GOT3 (cell line): Measurements from ENCODE around the gene DYNLL1.
"Not testable (repeated sequence)": the region's sequence is repeated elsewhere in the genome, so short reads cannot be mapped to it uniquely, and the experiment has no call there.

Experiments used
- DNase-seq: peaks from one replicate; lab custom pipeline; 2025; ENCODE audit warnings: mixed read lengths; lab: John Stamatoyannopoulos, UW

The DYNLL1 gene

DNA sequence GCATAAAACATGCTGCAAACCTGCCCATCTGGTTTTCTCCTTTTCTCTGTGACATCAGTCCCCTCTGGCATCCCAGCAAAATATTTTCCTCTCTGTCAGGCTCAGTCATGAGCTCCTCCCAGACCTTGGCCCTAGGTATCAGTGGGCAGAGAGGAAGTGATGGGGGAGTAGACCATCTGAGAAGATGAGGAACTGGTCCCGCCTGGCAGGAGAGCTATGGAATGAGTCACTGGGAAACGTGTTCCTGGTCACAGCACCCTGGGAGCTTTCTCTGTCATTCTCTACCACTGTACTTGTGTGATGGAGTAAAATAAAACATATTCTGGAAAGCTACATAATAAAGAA lies 21.3 kb upstream of the DYNLL1 start:
- DNase-seq = no peak

DNA sequence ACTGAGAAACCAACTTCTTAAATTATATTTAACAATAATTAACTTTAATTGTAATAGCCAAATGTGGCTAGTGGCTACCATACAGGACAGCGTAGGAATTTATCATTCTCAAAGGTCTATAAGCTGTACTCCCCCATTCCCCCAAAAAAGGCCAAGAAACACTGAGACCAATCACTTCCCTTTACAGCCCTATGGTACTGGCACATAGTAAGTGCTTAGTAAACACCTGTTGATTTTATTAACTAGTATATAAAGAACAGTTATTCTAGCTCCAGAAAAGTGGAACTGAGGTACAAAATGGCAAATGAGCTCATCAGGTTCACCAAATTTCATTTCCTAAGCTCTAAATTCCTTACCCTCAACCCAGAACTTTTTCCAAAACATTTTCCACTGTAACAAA lies 20.3 kb upstream of the DYNLL1 start:
- no peak for DNase-seq

DNA sequence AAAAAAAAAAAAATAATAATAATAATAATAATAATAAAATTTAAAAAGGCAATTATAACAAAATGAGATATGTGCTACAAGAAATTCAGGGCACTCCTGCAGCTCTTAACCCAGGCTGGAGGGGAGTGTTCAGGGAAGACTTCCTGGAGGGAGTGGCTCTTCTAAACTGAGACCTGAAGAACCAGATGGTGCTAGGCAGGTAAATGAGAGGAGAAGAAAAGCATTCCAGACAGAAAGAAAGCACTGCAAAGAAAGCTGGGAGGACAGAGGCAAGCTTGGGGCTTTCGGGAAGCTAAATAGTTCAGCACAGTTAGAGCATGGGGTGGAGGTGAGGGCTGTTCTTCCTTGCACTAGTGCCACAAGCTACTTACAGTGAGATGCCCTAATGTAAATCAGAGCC lies 16.5 kb upstream of the DYNLL1 start:
- no peak for DNase-seq

DNA sequence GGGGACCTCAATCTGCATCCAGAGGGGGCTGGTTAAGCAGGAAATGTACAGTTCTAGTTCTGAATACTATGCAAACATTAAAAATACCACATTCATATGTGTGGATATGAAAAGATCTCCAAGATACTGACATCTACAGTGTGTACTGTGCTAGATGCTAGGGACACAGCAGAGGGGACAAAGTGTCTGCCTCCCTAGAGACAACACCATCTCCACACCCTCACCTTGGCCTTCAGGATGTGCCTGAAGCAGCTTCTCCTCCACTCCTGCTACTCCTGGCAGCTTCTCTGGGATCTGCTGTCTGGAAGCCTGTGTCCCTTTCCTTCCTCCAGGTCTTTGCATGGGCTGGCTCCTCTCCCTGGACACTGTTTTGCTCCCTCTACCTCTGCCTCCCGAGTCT lies 15.7 kb upstream of the DYNLL1 start:
- no peak for DNase-seq

GRCh38 chr12:120481022-120481767 lies 14.7 kb upstream of the DYNLL1 start:
- no peak for DNase-seq

DNA sequence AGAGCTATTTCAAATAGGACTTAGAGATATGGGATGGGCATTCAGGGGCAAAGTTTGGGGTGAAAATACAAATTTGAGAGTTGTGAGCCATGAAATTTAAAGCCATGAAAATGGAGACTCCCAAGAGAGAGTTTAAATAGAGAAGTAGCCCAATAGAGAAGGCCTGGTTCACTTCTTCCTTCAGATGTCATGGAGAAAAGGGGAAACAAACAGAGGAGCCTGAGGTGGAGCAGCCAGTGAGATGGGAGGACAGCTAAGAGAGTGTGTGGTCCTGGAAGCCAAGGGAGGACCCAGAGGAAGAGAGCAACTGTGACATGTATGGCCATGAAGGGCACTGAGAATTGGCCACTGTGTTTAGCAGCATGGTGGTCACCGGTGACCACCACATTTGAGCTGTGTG lies 12.3 kb upstream of the DYNLL1 start:
- no peak for DNase-seq

DNA sequence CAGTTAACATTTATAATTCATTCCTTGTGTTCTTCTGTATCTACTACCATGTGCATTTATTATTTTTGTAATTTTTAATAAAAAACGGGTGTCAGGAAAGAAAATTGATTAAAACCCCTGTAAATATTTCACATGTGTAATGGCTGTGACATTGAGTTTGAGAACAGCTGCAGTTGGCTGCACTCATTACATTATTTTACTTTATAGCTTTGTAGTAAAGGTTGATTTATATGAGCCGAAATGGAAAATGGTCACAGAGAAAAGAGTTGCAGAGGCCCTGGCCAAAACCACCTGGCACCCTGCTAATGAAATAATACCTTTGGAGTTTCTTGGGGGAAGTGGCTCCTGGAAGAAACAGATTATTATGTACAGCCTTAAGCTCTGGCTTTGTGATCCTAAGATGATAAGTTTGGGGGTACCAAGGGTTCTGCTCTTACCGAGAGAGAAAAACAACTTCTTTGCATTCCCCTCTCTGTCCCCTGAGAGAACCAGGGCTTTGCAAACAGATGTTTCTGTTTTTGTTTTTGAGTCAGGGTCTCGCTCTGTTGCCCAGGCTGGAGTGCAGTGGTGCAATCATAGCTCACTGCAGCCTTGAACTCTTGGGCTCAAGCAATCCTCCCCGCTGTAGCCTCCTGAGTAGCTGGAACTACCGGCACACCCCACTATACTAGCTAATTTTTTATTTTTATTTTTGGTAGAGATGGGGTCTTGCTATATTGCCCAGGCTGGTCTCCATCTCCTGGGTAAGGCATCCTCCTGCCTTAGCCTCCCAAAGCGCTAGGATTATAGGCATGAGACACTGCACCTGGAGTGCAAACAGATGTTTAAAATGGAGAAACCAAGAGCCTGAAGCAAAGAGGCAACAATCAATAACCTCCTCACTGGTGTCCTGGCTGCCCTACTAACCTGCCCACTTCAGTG lies 9.7 kb upstream of the DYNLL1 start:
- DNase-seq = no peak

DNA sequence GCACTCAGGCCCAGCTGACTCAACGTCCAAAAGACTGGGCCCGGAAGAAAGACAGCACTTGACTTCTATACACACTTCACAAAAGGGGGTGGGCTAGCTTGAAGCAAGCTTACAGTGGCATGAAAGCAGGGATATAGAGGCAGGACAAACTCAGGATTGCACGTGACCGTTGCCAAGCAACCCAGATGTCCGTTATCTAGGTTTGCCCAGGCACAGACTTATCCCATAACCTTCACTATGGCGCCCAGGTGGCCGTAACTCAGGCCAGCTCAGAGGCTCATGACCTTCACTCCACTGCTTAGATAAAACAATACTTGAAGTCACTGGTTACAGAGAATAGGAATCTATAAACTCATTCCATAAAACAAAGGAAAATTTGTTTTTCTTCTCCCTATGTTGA lies 8.4 kb upstream of the DYNLL1 start:
- not testable (repeated sequence) for DNase-seq

DNA sequence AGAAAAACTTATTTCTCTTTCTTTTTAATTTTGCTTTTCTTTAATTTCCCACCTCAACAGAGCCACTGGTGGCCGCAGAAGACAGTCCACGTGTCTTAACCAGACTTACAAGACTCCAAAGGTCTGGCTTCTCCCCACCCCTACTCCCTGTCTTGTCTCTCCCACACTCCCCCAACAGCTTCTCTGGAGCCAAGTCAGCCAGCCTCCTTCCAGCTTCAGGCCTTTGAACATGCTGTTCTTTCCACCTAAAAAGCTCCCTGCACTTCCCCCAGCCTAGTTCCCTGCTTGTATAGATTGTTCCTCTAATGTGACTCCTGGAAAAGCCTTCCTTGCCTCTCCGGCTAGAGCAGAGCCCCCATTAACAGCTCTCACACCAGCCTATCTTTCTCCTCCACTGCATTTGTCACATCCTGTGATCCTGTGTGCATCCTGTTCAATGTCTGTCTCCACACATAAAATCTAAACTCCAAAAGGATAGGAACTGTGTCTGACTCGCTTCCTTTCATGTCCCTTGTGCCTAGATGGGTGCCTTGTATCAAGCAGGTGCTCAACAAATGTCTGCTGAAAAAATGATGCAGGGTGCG lies 7.8 kb upstream of the DYNLL1 start:
- DNase-seq = no peak

DNA sequence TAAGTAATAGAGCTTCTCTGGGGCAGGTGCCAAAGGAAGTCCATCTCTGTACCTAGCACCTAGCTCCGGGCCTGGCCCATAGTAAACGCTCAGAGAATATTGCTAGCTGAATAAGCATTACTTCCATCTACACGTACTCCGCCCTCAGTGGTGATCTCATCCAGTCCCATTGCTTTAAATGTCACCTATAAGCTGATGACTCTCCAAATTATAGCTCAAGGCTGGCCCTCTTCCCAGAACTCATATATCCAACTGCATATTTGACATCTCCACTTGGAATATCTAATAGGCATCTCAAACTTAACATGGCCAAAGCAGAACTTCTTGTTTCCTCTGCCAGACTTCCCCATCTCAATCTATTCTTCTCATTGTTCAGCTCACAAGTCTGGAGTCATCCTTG lies 6.9 kb upstream of the DYNLL1 start:
- DNase-seq = no peak

DNA sequence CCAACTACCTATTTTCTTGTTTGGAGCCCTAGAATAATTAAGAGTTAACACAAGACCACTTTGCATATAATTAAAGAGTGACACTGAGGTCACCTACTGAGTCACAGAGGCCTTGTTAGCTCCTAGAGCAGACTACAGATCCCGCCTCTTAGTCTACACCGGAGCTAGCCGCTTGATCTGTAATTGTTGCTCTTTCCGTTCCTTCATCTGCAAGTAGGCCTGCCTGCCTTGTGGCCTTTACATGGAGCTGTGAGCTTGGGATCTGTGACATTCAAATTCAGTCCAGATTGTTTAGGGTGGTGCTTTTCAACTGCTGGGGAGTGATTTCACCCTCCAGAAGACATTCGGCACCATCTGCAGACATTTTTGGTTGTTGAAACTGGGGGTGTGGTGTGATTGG lies 5.6 kb upstream of the DYNLL1 start:
- no peak for DNase-seq

GRCh38 chr12:120490833-120491512 lies 4.9 kb upstream of the DYNLL1 start:
- DNase-seq = no peak

- DNase-seq = no peak
Measured at GRCh38 chr12:120495186-120495730, 655 bp upstream of the DYNLL1 start.

DNA sequence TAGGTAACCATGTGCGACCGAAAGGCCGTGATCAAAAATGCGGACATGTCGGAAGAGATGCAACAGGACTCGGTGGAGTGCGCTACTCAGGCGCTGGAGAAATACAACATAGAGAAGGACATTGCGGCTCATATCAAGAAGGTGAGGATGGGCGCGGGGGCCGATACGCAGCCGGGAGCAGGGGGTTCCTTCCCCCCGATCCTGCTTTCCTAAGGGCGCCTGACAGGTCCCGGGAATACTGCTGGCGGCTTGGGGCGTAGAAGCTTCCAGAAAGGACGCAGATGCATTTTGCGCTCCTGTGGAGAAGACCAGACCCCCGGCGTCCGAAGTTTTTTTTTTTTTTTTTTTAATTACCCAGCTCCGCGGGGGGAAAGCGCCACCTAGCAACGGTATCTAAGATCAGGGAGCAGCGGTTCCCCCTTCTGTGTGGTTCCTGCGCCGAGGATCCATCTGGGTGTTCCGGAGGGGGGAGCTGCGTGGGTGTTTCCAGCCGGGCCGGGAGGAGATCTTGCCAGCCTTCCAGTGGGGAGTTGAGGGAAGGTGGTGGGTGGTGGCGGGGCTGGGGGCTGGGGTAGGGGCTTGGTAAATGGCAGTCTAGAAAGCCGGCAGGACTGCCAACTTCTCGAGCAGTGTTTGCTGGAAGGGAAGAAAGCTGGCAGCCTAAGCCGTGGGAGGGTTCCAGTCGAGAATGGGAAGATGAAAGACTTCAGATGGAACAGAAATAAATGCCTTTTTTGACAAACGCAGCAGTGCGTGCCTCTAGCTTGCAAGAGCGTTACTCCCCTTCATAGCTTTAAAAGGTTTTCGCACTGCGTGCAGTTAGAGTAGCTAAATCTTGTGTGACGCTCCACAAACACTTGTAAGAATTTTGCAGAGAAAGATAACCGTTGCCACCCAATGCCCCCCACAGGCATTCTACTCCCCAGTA lies 764 bp downstream of the DYNLL1 start:
- DNase-seq = no peak

- no peak for DNase-seq
Measured at GRCh38 chr12:120497524-120498150, 1.7 kb downstream of the DYNLL1 start.

DNA sequence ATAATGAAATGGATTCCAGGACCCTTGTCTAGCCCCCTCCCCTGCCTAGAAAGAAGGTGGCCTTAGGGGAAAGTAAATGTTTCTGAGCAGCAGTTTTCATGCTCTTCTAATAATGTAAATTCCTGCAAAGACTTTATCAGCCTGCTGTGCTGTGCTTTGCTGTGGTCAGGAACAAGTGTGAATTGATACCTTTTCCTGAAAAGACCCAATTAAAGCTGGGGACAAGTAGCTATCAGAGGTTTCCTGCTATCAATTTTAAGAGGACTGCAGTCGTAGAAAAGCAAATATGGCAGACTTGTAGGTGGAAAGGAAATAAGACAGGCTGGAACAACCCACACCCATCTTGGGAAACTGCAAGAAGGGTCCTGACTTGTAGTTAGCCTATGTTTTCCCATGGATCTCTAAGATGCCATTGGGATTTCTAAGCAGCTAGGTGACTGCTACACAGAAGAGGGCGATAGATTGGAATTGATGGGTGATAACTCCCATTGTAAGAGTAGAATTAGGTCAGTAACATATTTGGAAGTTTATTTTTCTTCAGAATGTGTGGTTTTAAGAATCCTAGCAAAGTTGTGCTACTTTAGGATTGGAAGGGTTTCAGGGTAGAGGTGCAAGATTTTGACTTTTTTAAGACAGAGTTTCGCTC lies 3.1 kb downstream of the DYNLL1 start:
- DNase-seq = no peak

DNA sequence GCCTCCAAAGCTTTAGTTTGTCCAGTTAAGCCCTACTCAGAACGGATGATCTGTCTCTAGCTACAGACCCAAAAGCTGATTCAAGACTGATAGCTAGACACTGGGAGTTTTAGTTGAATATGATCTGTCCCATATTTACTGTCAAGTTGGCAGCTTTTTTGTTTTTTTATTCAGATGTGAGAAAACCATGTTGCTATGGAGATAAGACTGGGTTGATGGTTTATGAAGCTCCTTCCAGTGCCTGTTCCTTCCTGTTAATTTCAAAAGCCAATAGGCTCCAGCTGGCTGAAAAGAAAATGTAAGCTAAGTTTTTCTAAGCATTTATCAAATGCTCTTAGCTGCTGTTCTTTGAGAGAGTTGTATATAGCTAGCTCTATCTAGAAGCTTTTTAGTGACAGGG lies 4.7 kb downstream of the DYNLL1 start:
- DNase-seq = no peak

- DNase-seq = no peak
Measured at GRCh38 chr12:120504587-120504986, 8.7 kb downstream of the DYNLL1 start.

DNA sequence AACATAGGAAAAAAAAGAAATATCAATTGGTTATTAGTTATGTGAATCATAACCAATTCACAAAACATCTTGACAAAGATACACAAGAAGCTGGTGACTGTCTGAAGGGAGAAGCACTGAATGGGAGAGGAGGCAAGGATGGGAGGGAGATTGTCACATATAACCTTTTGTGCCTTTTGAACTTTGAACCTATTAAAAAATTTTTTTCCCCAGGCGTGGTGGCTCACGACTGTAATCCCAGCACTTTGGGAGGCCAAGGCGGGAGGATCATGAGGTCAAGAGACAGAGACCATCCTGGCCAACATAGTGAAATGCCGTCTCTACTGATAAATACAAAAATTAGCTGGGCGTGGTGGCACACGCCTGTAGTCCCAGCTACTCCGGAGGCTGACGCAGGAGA lies 12.6 kb downstream of the DYNLL1 start:
- no peak for DNase-seq

GRCh38 chr12:120514002-120514401 lies 18.1 kb downstream of the DYNLL1 start:
- no peak for DNase-seq
